ENCODE data around the gene WNK3. TPM values are rescaled to one million over a fixed set of nuclear protein-coding genes. Genes with fewer than 3 reads are reported as not detected.

Gene WNK3
- total RNA-seq, 1 donor from 2014 or later = not detected

GRCh38 chrX:54171527-54172250 lies 186.2 kb downstream of the WNK3 start:
- intact Hi-C loops (cut with micrococcal nuclease) = no loop called here

- intact Hi-C loops (cut with micrococcal nuclease) = no loop called here
Measured at GRCh38 chrX:54171091-54171490, 186.8 kb downstream of the WNK3 start.

GRCh38 chrX:54166915-54167314 lies 190.9 kb downstream of the WNK3 start:
- intact Hi-C loops (cut with micrococcal nuclease) = no loop called here

GRCh38 chrX:54157561-54157960 lies 200.3 kb downstream of the WNK3 start:
- intact Hi-C loops (cut with micrococcal nuclease) = no loop called here

Other genes starting within 250 kb of the WNK3 start
- gene FAM120C, start 174.8 kb downstream of the WNK3 start, total RNA-seq = 11.8 and 12.0 TPM in 2 replicates
- gene TSR2, start 82.4 kb upstream of the WNK3 start, total RNA-seq = 31.6 and 36.0 TPM in 2 replicates
- gene FGD1, start 138.2 kb upstream of the WNK3 start, total RNA-seq = not detected in 2 replicates
- 59.2 and 59.6 TPM in 2 replicates for gene GNL3L, start 172.2 kb upstream of the WNK3 start, total RNA-seq